Keratinocyte (primary cell): ENCODE data around the gene PSD2. TPM values are rescaled to one million over a fixed set of nuclear protein-coding genes. Genes with fewer than 3 reads are reported as not detected.

Experiments
- DNase-seq: peaks from one replicate; pipeline ENCODE4 v3.0.0-alpha.2; 2011; ENCODE audit warnings: low read depth, missing footprints, low spot score
- FAIRE-seq: peaks from 2 replicates; lab custom pipeline; 2011; peaks lifted over from hg19 to GRCh38; lab: Jason Lieb, UNC
- H2AFZ ChIP-seq: 2 replicates; pipeline ENCODE4 v1.6.0; 2012; ENCODE audit warnings: low read length, control low read depth, inconsistent platforms; ENCODE audit not compliant: control insufficient read depth
- H3K27ac ChIP-seq: 2 replicates; pipeline ENCODE4 v1.5.1; 2011; ENCODE audit warnings: low read length; ENCODE audit not compliant: control insufficient read depth, insufficient read depth
- H3K27me3 ChIP-seq: 3 replicates; pipeline ENCODE4 v1.6.0; 2011; ENCODE audit warnings: low read length; ENCODE audit not compliant: control insufficient read depth, insufficient read depth; ENCODE audit errors: extremely low read depth
- H3K36me3 ChIP-seq, 2 experiments: 2 replicates in 1 of 2; 3 replicates in 1 of 2; pipeline ENCODE4 v1.5.1; 2011; ENCODE audit warnings: low read length in 2 of 2, mild to moderate bottlenecking in 1 of 2; ENCODE audit not compliant: control insufficient read depth in 2 of 2, insufficient read depth in 2 of 2; ENCODE audit errors: extremely low read depth in 1 of 2
- H3K4me1 ChIP-seq: 3 replicates; pipeline ENCODE4 v1.5.1; 2011; ENCODE audit warnings: low read length; ENCODE audit not compliant: control insufficient read depth, insufficient read depth; ENCODE audit errors: extremely low read depth
- H3K4me2 ChIP-seq: 3 replicates; pipeline ENCODE4 v1.6.0; 2011; ENCODE audit warnings: low read depth, low read length; ENCODE audit not compliant: control insufficient read depth, insufficient read depth; ENCODE audit errors: extremely low read depth
- H3K4me3 ChIP-seq, 3 experiments: fragments of 200-600 bp in 1 of 3; sonication (generic) in 1 of 3; 2 replicates in 2 of 3; 3 replicates in 1 of 3; pipeline ENCODE4 v1.5.1; 2011 to 2016; ENCODE audit warnings: low read length in 3 of 3, mild to moderate bottlenecking in 3 of 3, control low read depth in 2 of 3, inconsistent platforms in 1 of 3, low read depth in 1 of 3, mixed read lengths in 1 of 3, mixed run types in 1 of 3, moderate library complexity in 1 of 3; ENCODE audit not compliant: control insufficient read depth in 2 of 3, insufficient read depth in 2 of 3; ENCODE audit errors: extremely low read depth in 1 of 3
- H3K79me2 ChIP-seq: 2 replicates; pipeline ENCODE4 v1.6.0; 2012; ENCODE audit warnings: low read length; ENCODE audit not compliant: control insufficient read depth, insufficient read depth
- H3K9ac ChIP-seq: 3 replicates; pipeline ENCODE4 v1.6.0; 2011; ENCODE audit warnings: low read length; ENCODE audit not compliant: control insufficient read depth, insufficient read depth; ENCODE audit errors: extremely low read depth
- H3K9me1 ChIP-seq: 3 replicates; pipeline ENCODE4 v1.6.0; 2011; ENCODE audit warnings: low read length; ENCODE audit not compliant: control insufficient read depth, insufficient read depth; ENCODE audit errors: extremely low read depth
- H3K9me3 ChIP-seq: 2 replicates; pipeline ENCODE4 v1.5.1; 2012; ENCODE audit warnings: low read depth, low read length; ENCODE audit not compliant: control insufficient read depth
- H4K20me1 ChIP-seq: 3 replicates; pipeline ENCODE4 v1.6.0; 2011; ENCODE audit warnings: low read length; ENCODE audit not compliant: control insufficient read depth, insufficient read depth; ENCODE audit errors: extremely low read depth
- EZH2 ChIP-seq: IDR thresholded peaks from one replicate; pipeline ENCODE4 v1.6.1; 2012; ENCODE audit warnings: inconsistent platforms, mild to moderate bottlenecking, low read length, moderate library complexity
- dilution Hi-C: fragments of 300-500 bp; cut with MboI; formaldehyde crosslinking; loops from one replicate; pipeline ENCODE4 v1.7.0; 2020; ENCODE audit warnings: low sequenced_read_pairs; ENCODE audit not compliant: extremely low pct_ligation_motif_present
- polyA plus RNA-seq, 5 experiments: library from polyadenylated mRNA; depleted of rRNA in 3 of 5; stranded (reverse) in 3 of 5; stranded (forward) in 1 of 5; unstranded in 1 of 5; fragments of >200 nt; gene quantifications; 1 replicate in 1 of 5; 2 replicates in 3 of 5; 3 replicates in 1 of 5; pipeline versions ENCODE4 v1.2.1 to v1.2.3, GENCODE V29; 2011 to 2012; ENCODE audit warnings: missing spikeins in 2 of 5, low read depth in 1 of 5, low replicate concordance in 1 of 5
- TF ChIP-seq, protein P1 (sequence below), 3 experiments: IDR thresholded peaks in 1 of 3; conservative IDR thresholded peaks in 1 of 3; optimal IDR thresholded peaks in 1 of 3; 2 replicates in 2 of 3; 3 replicates in 1 of 3; pipeline versions ENCODE3 to v1.5.1; 2011; ENCODE audit warnings: low read length in 3 of 3, mild to moderate bottlenecking in 3 of 3, moderate library complexity in 2 of 3, control low read depth in 1 of 3, inconsistent platforms in 1 of 3; ENCODE audit not compliant: insufficient read depth in 2 of 3; ENCODE audit errors: extremely low read depth in 1 of 3

PSD2 gene
- polyA plus RNA-seq, 1 donor (not counting 4 experiments of a cell fraction or from before 2014, with no cell fraction given), result not detected

DNA sequence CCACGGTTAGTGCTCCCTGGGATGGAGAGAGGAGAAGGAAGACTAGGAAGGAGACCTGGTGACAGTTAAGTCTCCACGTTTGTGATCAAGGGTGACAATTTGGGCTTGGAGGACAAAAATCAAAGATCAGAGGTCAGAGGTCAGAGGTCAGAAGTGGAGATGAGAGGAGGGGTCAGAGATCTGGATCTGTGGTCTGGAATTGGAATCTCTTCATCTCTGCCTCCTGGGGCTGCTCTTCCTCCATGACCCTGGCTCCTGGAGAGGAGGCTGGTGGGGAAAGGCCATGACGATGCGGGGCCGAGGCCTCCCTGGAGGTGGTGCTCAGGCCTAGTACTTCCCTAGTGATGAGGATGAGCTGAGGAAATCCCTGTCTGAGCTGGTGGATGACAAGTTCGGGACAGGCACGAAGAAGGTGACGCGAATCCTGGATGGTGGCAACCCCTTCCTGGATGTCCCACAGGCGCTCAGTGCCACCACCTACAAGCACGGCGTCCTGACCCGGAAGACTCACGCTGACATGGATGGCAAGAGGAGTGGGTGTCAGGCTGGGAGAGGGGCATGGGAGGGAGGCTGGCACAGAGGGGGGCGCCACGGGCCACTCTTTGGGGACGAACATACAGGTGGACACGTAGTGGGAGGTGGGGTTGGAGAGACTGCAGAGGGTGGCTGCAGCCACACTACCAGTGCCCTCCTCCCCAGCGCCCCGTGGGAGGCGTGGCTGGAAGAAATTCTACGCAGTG lies 41.0 kb downstream of the PSD2 start:
- Histone ChIP-seq H3K27me3 (peaks cover 16% of the 10 kb centered on the region), H3K9me1 (no peaks in the 10 kb centered on the region), H3K79me2 (no peaks in the 10 kb centered on the region), H3K4me2 (no peak overlapping the region), H3K27ac (no peak overlapping the region), H3K36me3 (no peaks in the 10 kb centered on the region), H2AFZ (no peak overlapping the region), H3K4me3 (no peak overlapping the region), H3K4me1 (no peaks in the 10 kb centered on the region), H3K9ac (no peak overlapping the region), H4K20me1 (no peaks in the 10 kb centered on the region), H3K9me3 (no peaks in the 10 kb centered on the region)
- dilution Hi-C loops, result loop anchor here (25.0 kb wide), 1 partner anchor 126 kb away; no protein-coding TSS in a partner anchor
- DNase-seq, result no peak
- no peak for TF ChIP-seq EZH2
- TF ChIP-seq, protein P1, sequence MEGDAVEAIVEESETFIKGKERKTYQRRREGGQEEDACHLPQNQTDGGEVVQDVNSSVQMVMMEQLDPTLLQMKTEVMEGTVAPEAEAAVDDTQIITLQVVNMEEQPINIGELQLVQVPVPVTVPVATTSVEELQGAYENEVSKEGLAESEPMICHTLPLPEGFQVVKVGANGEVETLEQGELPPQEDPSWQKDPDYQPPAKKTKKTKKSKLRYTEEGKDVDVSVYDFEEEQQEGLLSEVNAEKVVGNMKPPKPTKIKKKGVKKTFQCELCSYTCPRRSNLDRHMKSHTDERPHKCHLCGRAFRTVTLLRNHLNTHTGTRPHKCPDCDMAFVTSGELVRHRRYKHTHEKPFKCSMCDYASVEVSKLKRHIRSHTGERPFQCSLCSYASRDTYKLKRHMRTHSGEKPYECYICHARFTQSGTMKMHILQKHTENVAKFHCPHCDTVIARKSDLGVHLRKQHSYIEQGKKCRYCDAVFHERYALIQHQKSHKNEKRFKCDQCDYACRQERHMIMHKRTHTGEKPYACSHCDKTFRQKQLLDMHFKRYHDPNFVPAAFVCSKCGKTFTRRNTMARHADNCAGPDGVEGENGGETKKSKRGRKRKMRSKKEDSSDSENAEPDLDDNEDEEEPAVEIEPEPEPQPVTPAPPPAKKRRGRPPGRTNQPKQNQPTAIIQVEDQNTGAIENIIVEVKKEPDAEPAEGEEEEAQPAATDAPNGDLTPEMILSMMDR (optimal IDR thresholded peaks at IDR 0.05 in 1 of 3, IDR thresholded peaks at IDR 0.05 in 1 of 3, conservative IDR thresholded peaks at IDR 0.05 in 1 of 3; ENCODE audit: extremely low read depth in 1 of 3, insufficient read depth in 2 of 3, low read length in 3 of 3), result no peak
- no peak for FAIRE-seq

DNA sequence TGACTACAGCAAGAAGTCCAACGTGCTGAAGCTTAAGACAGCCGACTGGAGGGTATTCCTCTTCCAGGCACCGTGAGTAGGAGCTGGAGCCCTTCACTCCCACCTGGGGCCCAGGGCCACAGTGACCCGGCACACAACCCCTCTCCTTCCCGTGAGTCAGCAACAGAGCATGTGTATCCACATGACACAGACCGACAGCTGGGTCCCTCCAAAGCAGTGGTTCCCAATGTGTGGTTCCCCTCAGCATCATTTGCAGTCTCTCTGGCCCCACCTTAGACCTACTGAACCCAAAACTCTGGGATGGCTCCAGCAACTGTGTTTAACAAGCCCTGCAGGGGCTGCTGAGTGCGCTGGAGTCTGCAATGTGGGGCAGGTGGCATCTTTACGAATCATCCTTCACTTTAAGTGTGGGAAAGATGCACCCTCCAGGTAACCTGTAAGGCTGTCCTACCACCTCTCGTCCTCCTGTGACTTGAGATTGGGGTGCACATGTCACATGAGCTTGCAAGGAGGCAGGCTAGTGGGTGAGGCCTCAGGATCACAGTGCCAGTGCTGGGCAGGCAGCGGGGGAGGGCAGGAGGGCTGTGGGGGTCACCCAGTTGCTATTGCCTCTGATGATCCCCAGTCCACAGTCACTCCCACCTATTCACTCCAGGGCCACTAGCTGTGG lies 42.2 kb downstream of the PSD2 start:
- dilution Hi-C loops, result loop anchor here (25.0 kb wide), 1 partner anchor 124 kb away; no protein-coding TSS in a partner anchor
- H2AFZ ChIP-seq, result no peak overlapping the region
- no peaks in the 10 kb centered on the region for H4K20me1 ChIP-seq
- H3K4me2 ChIP-seq, result no peak overlapping the region
- H3K4me1 ChIP-seq, result no peaks in the 10 kb centered on the region
- TF ChIP-seq, protein P1 (optimal IDR thresholded peaks at IDR 0.05 in 1 of 3, IDR thresholded peaks at IDR 0.05 in 1 of 3, conservative IDR thresholded peaks at IDR 0.05 in 1 of 3; ENCODE audit: extremely low read depth in 1 of 3, insufficient read depth in 2 of 3, low read length in 3 of 3), result no peak
- no peak for TF ChIP-seq EZH2
- H3K36me3 ChIP-seq, result no peaks in the 10 kb centered on the region
- no peaks in the 10 kb centered on the region for H3K9me3 ChIP-seq
- FAIRE-seq, result no peak
- H3K9me1 ChIP-seq, result no peaks in the 10 kb centered on the region
- no peak overlapping the region for H3K4me3 ChIP-seq
- no peak overlapping the region for H3K27ac ChIP-seq
- no peak for DNase-seq
- peaks cover 11% of the 10 kb centered on the region for H3K27me3 ChIP-seq
- H3K79me2 ChIP-seq, result no peaks in the 10 kb centered on the region
- no peak overlapping the region for H3K9ac ChIP-seq
